Esophagus squamous epithelium (tissue), 5 donors: ENCODE results near the gene OR52N4. TPM values are rescaled to one million over a fixed set of nuclear protein-coding genes. Genes with fewer than 3 reads are reported as not detected.
"Not testable (repeated sequence)": the region's sequence is repeated elsewhere in the genome, so short reads cannot be mapped to it uniquely, and the experiment has no call there.

Experiments used
- DNase-seq: peaks from one replicate; lab custom pipeline; 2025; lab: John Stamatoyannopoulos, UW
- H3K27ac ChIP-seq, 4 donors: fragments of 200-600 bp; sonication (generic); one replicate each; pipeline ENCODE4 v1.5.1; 2016 to 2019; ENCODE audit warnings: mild to moderate bottlenecking in 1 of 4
- H3K27me3 ChIP-seq, 4 donors: fragments of 200-600 bp; sonication (generic); 1 replicate in 3 of 4; 2 replicates in 1 of 4; pipeline versions ENCODE4 v1.5.1 to v1.6.0; 2017 to 2021; ENCODE audit warnings: antibody characterized with exemption in 1 of 4
- H3K36me3 ChIP-seq, 3 donors: fragments of 200-600 bp; sonication (generic); one replicate each; pipeline ENCODE4 v1.5.1; 2016 to 2019
- H3K4me1 ChIP-seq, 3 donors: fragments of 200-600 bp; sonication (generic); one replicate each; pipeline ENCODE4 v1.5.1; 2017 to 2019
- H3K4me3 ChIP-seq, 4 donors: fragments of 200-600 bp; sonication (generic); 1 replicate in 3 of 4; 2 replicates in 1 of 4; pipeline ENCODE4 v1.5.1; 2016 to 2019; ENCODE audit warnings: mild to moderate bottlenecking in 2 of 4, moderate library complexity in 1 of 4
- H3K9me3 ChIP-seq, 3 donors: fragments of 200-600 bp; sonication (generic); one replicate each; pipeline ENCODE4 v1.5.1; 2016 to 2019
- POLR2A ChIP-seq, 4 donors: fragments of 450-650 bp; IDR thresholded peaks; one replicate each; pipeline ENCODE4 v1.6.1; 2017; ENCODE audit warnings: antibody characterized with exemption in 4 of 4, mild to moderate bottlenecking in 4 of 4, moderate library complexity in 3 of 4
- WGBS, 2 donors: methylation state at CpG; one replicate each; pipeline ENCODE4 v1.1.5; 2018; 5-methylcytosine and 5-hydroxymethylcytosine counted together
- intact Hi-C: fragments of 100-400 bp; cut with DNase I; formaldehyde crosslinking; loops from one replicate; pipeline ENCODE4 v1.15.0; 2022
- total RNA-seq, 4 donors: library from RNA; depleted of rRNA; stranded (reverse); fragments of >200 nt; gene quantifications; one replicate each; pipeline ENCODE4 v1.1.0, GENCODE V29; 2016
- TF ChIP-seq, protein P1 (sequence below), 6 experiments: fragments of 450-650 bp in 4 of 6; fragments of 200-600 bp in 2 of 6; sonication (generic) in 2 of 6; IDR thresholded peaks; one replicate each; pipeline ENCODE4 v1.5.1; 2016 to 2019; ENCODE audit warnings: antibody characterized with exemption in 6 of 6, mild to moderate bottlenecking in 4 of 6, moderate library complexity in 4 of 6
- donor health status: DM: yes; HTN: yes; CAD: no.

OR52N4 gene
- not detected for total RNA-seq

DNA sequence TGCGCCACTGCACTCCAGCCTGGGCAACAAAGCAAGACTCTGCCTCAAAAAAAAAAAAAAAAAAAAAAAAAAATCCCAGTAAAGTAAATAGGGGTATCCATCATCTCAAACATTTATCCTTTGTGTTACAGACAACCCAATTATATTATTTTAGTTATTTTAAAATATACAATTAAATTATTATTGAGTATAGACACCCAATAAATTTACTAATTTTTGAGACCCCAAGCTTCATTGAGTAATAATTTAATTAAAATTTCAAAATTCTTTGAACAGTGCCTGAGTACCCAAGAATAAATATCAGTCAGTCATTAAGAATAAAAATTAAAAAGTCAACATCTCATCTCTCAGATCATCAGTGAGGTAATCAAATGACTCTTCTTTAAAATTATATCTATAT, at the start of gene OR52N4:
Gene OR52N4, plus strand, starts transcription at position 301 of the 400 bp plus-strand sequence. CDS start 498 bp downstream, outside the sequence.
- intact Hi-C loops = no loop called here
- 82% methylated on average over 1 of the region's 1 CpG; no CpG with 5 or more reads in 1 of the 2 donors for WGBS, 2 donors

DNA sequence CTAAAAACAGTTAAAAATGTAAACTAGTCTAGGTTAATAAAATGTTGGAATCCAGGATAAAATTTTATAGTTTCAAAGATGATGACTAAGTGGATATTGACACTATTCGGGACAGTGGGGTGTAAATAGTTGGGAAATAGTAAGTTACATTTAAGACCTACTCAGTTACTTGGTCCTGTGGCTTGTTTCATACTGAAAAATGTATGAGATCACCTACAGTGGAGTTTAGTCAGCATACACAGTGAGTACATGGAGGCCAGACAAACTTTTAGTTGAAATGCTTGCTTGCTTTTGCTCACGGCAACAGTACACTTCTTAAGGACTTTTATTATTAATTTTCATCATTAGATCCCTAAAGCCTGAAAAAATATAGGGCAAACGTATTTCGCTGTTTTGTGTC, 48.4 kb upstream of the OR52N4 start:
- Histone ChIP-seq H3K27ac (no peak overlapping the region), H3K36me3 (peaks cover 0 to 79% (median 11%) of the 10 kb centered on the region in 3 donors), H3K9me3 (no peaks in the 10 kb centered on the region), H3K27me3 (no peaks in the 10 kb centered on the region), H3K4me1 (no peaks in the 10 kb centered on the region), H3K4me3 (no peak overlapping the region)
- intact Hi-C loops = no loop called here
- TF ChIP-seq, protein P1, sequence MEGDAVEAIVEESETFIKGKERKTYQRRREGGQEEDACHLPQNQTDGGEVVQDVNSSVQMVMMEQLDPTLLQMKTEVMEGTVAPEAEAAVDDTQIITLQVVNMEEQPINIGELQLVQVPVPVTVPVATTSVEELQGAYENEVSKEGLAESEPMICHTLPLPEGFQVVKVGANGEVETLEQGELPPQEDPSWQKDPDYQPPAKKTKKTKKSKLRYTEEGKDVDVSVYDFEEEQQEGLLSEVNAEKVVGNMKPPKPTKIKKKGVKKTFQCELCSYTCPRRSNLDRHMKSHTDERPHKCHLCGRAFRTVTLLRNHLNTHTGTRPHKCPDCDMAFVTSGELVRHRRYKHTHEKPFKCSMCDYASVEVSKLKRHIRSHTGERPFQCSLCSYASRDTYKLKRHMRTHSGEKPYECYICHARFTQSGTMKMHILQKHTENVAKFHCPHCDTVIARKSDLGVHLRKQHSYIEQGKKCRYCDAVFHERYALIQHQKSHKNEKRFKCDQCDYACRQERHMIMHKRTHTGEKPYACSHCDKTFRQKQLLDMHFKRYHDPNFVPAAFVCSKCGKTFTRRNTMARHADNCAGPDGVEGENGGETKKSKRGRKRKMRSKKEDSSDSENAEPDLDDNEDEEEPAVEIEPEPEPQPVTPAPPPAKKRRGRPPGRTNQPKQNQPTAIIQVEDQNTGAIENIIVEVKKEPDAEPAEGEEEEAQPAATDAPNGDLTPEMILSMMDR (IDR thresholded peaks at IDR 0.05) = no peak
- no peak for TF ChIP-seq POLR2A (IDR thresholded peaks at IDR 0.05)
- 87 to 88% methylated on average over 4 of the region's 4 CpGs for WGBS, 2 donors
- no peak for DNase-seq

More for the DNA sequence above, at the start of gene OR52N4:
- TF ChIP-seq, protein P1 (IDR thresholded peaks at IDR 0.05) = no peak
- no peak for TF ChIP-seq POLR2A (IDR thresholded peaks at IDR 0.05)
- Histone ChIP-seq H3K9me3 (no peaks in the 10 kb centered on the region), H3K4me3 (no peak within 1 kb of the TSS), H3K27me3 (no peaks in the 10 kb centered on the region), H3K36me3 (no peaks in the 10 kb centered on the region), H3K27ac (no peak within 1 kb of the TSS), H3K4me1 (no peaks in the 10 kb centered on the region)
- DNase-seq = no peak

DNA sequence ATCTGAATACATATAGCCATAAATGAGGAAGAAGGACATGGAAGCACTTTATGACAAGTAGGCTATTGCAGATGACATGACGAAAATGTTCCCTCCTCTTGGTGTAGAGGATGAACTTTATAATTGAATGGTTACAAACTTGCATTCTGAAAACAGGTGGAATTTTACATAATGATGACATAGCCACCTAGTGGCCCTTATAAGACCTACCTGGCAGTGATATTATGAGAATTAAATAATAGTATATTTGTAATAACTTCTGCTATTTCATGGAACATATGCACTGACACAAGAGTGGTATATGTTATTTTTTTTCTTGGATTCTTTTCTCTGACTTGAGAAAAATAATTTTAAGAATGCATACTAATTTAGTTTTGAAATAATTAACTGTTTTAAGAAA, 41.5 kb upstream of the OR52N4 start:
- WGBS, 2 donors = 47 to 52% methylated on average over 1 of the region's 1 CpG
- DNase-seq = no peak
- H3K27ac ChIP-seq = no peak overlapping the region
- no peak overlapping the region for H3K4me3 ChIP-seq
- H3K27me3 ChIP-seq = no peaks in the 10 kb centered on the region
- intact Hi-C loops = no loop called here
- no peak for TF ChIP-seq POLR2A (IDR thresholded peaks at IDR 0.05)
- TF ChIP-seq, protein P1 (IDR thresholded peaks at IDR 0.05) = peak in 5 of 6 experiments; percentile 26 to 63 (median 44)
- peaks cover 0 to 29% (median 11%) of the 10 kb centered on the region in 3 donors for H3K36me3 ChIP-seq
- no peaks in the 10 kb centered on the region for H3K9me3 ChIP-seq
- no peaks in the 10 kb centered on the region for H3K4me1 ChIP-seq

DNA sequence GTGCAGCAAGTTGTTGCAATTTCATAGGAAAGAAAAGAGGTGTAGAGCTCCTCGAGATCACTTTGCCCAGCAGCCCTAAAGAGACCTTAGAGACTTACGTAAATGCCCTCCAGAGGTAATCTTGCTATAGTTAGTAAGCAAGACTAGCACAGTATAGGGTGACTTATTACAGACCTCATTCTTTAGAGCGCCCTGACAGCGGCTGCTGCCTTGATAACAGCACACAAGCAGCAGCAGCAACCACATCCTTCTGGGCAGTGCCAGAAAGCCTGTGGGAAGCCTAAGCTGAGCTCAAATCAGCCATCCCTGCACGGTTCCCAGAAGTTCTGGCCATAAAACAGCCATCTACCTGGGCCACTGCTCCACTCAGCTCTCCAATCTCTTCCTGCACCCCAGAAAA, 40.3 kb upstream of the OR52N4 start:
- peaks cover 0 to 17% (median 1%) of the 10 kb centered on the region in 3 donors for H3K36me3 ChIP-seq
- intact Hi-C loops = no loop called here
- no peaks in the 10 kb centered on the region for H3K9me3 ChIP-seq
- H3K4me3 ChIP-seq = no peak overlapping the region
- no peak for DNase-seq
- H3K4me1 ChIP-seq = no peaks in the 10 kb centered on the region
- H3K27me3 ChIP-seq = no peaks in the 10 kb centered on the region
- TF ChIP-seq, protein P1 (IDR thresholded peaks at IDR 0.05) = no peak
- no peak for TF ChIP-seq POLR2A (IDR thresholded peaks at IDR 0.05)
- H3K27ac ChIP-seq = no peak overlapping the region
- WGBS, 2 donors = 65 to 77% methylated on average over 5 of the region's 5 CpGs

DNA sequence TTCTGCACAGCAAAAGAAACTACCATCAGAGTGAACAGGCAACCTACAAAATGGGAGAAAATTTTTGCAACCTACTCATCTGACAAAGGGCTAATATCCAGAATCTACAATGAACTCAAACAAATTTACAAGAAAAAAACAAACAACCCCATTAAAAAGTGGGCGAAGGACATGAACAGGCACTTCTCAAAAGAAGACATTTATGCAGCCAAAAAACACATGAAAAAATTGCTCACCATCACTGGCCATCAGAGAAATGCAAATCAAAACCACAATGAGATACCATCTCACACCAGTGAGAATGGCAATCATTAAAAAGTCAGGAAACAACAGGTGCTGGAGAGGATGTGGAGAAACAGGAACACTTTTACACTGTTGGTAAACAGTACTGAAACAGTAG, 37.5 kb upstream of the OR52N4 start:
- H3K9me3 ChIP-seq, intact Hi-C loops, H3K36me3 ChIP-seq, H3K27me3 ChIP-seq, H3K27ac ChIP-seq, H3K4me3 ChIP-seq, H3K4me1 ChIP-seq, DNase-seq: not testable (repeated sequence)
- 63 to 75% methylated on average over 1 of the region's 1 CpG for WGBS, 2 donors
